HG03103 (cell line): ENCODE results near the gene ATG9A.
"Not testable (repeated sequence)": the region's sequence is repeated elsewhere in the genome, so short reads cannot be mapped to it uniquely, and the experiment has no call there.

Source experiments
- ATAC-seq: cut with Tn5 transposase; IDR thresholded peaks from one replicate; pipeline ENCODE4 v1.9.1; 2021; ENCODE audit warnings: low read depth; ENCODE audit not compliant: unreplicated experiment

Gene ATG9A

DNA sequence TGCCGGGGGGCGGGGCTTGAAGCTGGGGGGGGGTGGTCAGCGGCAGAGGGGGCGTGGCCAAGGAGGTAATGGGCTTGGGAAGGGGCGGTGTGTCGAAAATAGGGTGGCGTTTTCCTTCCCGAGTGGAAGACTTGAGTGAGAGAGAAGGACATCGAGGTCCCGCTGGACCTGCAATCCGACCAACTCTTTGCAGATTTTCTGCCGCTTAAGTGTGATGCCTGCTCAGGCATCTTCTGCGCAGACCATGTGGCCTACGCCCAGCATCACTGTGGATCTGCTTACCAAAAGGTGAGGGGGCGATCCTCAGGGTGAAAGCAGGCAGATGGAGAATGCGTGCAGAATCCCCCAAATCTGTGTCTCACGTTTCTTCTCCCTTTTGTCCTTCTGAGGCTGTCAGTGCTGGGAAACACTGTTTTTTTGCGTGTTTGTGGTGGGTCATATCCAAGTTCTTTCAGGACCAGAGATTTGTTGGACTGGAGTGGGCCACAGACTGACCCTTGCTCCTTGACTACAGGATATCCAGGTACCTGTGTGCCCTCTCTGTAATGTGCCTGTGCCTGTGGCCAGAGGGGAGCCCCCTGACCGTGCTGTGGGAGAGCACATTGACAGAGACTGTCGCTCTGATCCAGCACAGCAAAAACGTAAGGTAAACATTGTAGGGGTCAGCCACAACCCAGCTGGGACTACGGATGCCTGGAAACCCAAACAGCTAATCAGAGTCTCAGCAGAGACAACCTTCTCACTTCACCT lies 22.1 kb downstream of the ATG9A start:
- ATAC-seq, result no peak

DNA sequence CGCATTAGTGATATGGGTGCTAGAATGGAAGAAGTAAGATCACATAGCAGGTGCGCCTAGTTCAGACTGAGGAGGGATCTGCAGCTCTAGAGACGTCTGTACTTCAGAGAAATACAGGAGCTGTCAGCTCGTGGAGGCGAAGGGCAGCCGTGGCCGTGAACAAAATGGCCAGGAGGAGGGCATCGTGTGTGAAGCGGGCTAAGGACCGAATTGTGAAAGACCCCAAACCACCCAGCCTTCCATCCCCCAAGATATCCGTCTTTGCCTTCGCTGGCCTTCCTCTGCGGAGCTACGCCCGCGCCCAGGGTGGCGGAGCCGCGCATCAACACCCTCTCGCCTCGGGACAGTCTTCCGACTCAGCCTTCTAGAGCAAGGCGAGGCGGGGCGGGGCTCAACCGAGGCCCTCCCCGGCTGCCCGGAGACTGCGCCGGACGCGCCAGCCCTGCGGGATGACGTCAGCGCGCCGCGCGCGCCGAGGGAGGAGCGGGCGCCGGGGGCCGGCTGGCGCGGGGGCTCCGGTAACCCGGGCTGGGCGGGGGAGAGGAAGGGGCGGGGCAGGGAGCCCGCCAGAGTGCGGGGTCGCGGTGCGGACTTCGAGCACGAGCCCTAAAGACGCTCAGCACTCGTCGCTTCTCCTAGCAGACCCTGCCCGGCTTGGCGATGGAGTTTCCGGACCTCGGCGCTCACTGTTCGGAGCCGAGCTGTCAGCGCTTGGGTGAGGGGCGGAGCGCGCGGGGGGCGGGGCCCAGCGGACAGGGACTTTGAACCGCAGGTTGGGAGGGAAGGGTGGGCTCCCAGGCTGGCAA lies 22.9 kb downstream of the ATG9A start, which contains the start of gene ZFAND2B:
Gene ZFAND2B, plus strand, starts transcription at position 455 of the 806 bp plus-strand sequence. Its CDS starts 206 bp downstream, at position 661.
- ATAC-seq, result peak; percentile 96

GRCh38 chr2:219205981-219206327 lies 23.5 kb downstream of the ATG9A start:
- no peak for ATAC-seq

- no peak for ATAC-seq
Observed at GRCh38 chr2:219205165-219205538, 24.3 kb downstream of the ATG9A start.

DNA sequence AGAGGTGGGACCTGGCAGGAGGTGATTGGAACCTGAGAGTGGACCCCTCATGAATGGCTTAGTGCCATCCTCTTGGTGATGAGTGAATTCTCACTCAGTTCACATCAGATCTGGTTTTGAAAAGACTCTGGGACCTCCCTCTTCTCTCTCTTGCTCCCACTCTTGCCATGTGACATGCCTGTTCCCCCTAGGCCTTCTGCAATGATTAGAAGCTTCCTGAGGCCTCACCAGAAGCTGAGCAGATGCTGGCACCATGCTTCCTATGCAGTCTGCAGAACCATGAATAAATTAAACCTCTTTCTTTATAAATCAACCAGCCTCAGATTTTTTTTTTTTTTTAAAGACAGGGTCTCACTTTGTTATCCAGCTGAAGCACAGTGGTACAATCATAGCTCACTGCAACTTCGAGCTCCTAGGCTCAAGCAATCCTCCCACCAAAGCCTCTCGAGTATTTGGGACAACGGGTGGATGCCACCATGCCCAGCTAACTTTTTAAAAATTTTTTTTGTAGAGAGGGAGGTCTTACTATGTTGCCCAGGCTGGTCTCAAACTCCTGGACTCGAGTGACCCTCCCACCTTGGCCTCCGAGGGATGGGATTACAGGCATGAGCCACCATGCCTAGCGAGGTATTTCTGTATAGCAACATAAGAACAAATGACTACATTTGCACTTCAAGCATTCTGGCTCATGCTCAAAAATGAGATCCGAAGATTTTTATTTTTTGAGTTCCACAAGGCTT lies 24.8 kb downstream of the ATG9A start:
- ATAC-seq, result no peak

- ATAC-seq, result not testable (repeated sequence)
Observed at GRCh38 chr2:219201331-219201730, 28.1 kb downstream of the ATG9A start.

DNA sequence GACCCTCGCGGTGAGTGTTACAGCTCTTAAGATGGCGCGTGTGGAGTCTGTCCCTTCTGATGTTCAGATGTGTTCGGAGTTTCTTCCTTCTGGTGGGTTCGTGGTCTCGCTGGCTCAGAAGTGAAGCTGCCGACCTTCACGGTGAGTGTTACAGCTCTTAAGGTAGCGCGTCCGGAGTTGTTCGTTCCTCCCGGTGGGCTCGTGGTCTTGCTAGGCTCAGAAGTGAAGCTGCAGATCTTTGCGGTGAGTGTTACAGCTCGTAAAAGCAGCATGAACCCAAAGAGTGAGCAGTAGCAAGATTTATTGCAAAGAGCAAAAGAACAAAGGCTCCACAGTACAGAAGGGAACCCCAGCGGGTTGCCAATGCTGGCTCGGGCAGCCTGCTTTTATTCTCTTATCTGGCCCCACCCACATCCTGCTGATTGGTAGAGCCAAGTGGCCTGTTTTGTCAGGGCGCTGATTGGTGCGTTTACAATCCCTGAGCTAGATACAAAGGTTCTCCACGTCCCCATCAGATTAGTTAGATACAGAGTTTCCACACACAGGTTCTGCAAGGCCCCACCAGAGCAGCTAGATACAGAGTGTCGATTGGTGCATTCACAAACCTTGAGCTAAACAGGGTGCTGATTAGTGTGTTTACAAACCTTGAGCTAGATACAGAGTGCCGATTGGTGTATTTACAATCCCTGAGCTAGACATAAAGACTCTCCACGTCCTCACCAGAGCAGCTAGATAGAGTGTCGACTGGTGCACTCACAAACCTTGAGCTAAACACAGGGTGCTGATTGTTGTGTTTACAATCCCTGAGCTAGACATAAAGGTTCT lies 28.7 kb downstream of the ATG9A start:
- not testable (repeated sequence) for ATAC-seq

DNA sequence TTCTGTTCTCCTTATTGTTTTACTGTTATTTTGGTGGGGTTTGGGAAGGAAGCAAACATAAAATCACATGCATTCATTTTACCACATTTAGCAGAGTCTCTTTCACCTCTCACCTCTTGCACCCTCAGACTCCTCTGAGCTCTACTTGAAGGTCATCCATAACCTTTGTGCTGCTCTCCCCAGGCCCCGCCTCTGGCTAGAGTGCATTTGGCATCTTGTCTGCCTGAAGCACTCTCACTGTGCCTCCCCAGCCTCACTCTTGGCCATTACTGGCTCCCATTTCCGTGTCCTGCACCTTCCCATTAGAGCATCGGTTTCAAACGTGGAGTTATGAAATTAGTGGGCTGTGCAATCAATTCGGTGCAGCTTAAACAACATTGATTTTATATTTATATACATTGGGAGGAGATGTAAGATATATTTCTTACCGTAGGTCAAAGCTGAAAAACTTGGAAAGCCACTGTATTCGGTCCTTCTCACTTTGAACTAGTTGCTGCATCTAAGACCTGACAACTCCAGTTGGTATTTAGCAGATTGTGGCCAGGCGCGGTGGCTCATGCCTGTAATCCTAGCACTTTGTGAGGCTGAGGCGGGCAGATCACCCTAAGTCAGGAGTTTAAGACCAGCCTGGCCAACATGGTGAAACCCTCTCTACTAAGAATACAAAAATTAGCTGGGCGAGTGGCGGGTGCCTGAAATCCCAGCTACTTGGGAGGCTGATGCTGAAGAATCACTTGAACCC lies 29.8 kb downstream of the ATG9A start:
- no peak for ATAC-seq

GRCh38 chr2:219198974-219199373 lies 30.5 kb downstream of the ATG9A start:
- no peak for ATAC-seq

GRCh38 chr2:219197388-219197787 lies 32.0 kb downstream of the ATG9A start:
- ATAC-seq, result no peak

DNA sequence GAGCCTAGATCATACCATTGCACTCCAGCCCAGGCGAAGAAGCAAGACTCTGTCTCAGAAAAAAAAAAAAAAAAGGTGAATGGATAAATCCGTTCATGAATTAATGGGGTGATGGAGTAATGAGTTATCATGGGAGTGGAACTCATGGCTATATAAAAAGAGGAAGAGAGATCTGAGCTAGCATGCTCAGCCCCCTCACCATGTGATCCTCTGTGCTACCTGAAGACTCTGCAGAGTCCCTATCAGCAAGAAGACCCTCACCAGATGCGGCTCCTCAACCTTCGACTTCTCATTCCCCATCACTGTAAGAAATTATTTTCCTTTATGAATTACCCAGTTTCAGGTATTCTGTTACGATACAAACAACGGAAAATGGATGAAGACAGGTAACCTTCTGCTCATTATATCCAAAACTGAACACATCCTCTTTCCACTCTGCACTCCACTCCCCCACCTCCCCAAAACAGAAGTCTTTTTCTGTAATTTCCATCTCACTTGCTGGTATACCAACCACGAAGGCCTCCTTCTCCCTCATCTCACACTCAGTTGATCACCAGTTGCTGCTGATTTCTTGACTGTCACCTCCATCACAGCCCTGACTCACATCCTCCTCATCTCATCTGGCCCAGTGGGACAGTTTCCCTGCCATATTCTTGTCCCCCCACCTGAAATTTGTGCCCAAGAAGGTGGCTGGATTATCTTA lies 42.5 kb downstream of the ATG9A start:
- no peak for ATAC-seq

DNA sequence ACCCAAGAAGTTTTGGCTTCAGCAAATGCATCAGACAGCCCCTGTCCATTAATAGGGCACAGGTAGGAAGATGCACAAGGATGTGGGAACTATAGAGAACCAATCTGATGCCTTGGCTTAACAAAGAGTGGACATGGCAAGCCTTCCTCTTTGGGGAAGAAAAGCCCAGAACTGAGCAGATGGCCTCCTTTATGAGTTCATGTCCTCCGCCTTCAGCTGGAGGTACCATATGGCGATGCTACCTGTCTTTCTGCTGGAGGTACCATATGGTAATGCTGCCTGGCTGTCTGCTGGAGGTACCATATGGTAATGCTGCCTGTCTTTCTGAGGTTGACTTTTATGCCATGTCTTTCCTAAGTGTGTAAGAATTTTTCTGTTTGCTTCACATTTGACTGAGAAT lies 45.3 kb downstream of the ATG9A start:
- ATAC-seq, result no peak

DNA sequence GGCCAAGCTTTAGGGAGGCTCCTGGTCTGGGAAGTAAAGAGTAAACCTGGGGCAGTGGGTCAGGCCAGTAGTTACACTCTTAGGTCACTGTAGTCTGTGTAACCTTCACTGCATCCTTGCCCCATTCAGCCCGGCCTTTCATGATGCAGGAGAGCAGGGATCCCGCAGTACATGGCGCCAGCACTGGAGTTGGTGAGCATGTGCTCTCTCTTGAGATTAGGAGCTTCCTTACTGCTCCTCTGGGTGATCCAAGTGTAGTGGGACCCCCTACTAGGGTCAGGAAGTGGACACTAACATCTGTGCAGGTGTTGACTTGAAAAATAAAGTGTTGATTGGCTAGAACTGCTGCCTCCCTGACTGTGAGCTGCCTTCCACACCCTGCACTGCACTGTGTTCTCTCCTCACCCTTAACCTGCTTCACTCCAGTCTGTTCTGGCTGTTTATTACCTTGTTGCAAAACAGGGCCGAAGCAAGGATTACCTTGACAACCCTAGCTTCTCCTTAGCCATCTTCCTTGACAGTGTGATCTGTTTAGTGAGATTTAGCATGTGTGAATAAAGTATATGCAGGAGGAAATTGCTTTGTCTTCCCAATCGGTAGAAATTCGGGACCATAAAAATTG lies 46.2 kb downstream of the ATG9A start:
- no peak for ATAC-seq

- ATAC-seq, result no peak
Observed at GRCh38 chr2:219182331-219183150, 46.9 kb downstream of the ATG9A start.

- no peak for ATAC-seq
Observed at GRCh38 chr2:219181531-219181930, 47.9 kb downstream of the ATG9A start.

- no peak for ATAC-seq
Observed at GRCh38 chr2:219180961-219181360, 48.5 kb downstream of the ATG9A start.

GRCh38 chr2:219179601-219180465 lies 49.6 kb downstream of the ATG9A start:
- ATAC-seq, result no peak
